HepG2 (cell line): Measurements from ENCODE around the gene MCMBP. TPM values are rescaled to one million over a fixed set of nuclear protein-coding genes. Genes with fewer than 3 reads are reported as not detected.

Source experiments
- ARNTL ChIP-seq: sonication (generic); formaldehyde crosslinking; IDR thresholded peaks from 2 replicates; pipeline ENCODE4 v1.4.0; 2020; ENCODE audit warnings: mild to moderate bottlenecking, missing genetic modification reagents
- CBX1 ChIP-seq: IDR thresholded peaks from one replicate; pipeline ENCODE4 v1.6.1; 2016; ENCODE audit warnings: antibody characterized with exemption, low read depth
- HMG20B ChIP-seq: conservative IDR thresholded peaks from 2 replicates; pipeline ENCODE4 v1.6.1; 2016; ENCODE audit warnings: missing genetic modification reagents, missing compliant biosample characterization
- KLF16 ChIP-seq, 2 experiments: sonication (generic) in 1 of 2; formaldehyde crosslinking in 1 of 2; IDR thresholded peaks; 2 replicates each; pipeline versions ENCODE4 v1.6.1 to v1.8.0; 2016 to 2023; ENCODE audit warnings: missing genetic modification reagents in 2 of 2, missing compliant biosample characterization in 1 of 2
- NCOA5 ChIP-seq: sonication (generic); formaldehyde crosslinking; IDR thresholded peaks from 2 replicates; pipeline ENCODE4 v1.4.0; 2020; ENCODE audit warnings: missing genetic modification reagents
- SAFB2 ChIP-seq: sonication (generic); formaldehyde crosslinking; IDR thresholded peaks from 2 replicates; pipeline ENCODE4 v1.5.1; 2020; ENCODE audit warnings: missing genetic modification reagents, low read depth, mild to moderate bottlenecking, borderline replicate concordance
- SMARCE1 ChIP-seq: fragments of 450-650 bp; IDR thresholded peaks from 2 replicates; pipeline ENCODE4 v1.6.1; 2017; ENCODE audit warnings: borderline replicate concordance
- SP2 ChIP-seq: sonication (generic); formaldehyde crosslinking; IDR thresholded peaks from 2 replicates; pipeline ENCODE4 v1.5.1; 2020; ENCODE audit warnings: mild to moderate bottlenecking, missing genetic modification reagents
- ZBTB10 ChIP-seq: sonication (generic); formaldehyde crosslinking; IDR thresholded peaks from 2 replicates; pipeline ENCODE4 v1.4.0; 2020; ENCODE audit warnings: missing genetic modification reagents, borderline replicate concordance
- ZBTB3 ChIP-seq: sonication (generic); formaldehyde crosslinking; IDR thresholded peaks from 2 replicates; pipeline ENCODE4 v1.4.0; 2020; ENCODE audit warnings: low read depth, mild to moderate bottlenecking, moderate library complexity, missing genetic modification reagents, borderline replicate concordance
- ZBTB40 ChIP-seq, 2 experiments: fragments of 450-650 bp in 1 of 2; sonication (generic) in 1 of 2; formaldehyde crosslinking in 1 of 2; IDR thresholded peaks; 2 replicates each; pipeline versions ENCODE4 v1.6.1 to v1.8.0; 2016 to 2022; ENCODE audit warnings: antibody characterized with exemption in 1 of 2, mild to moderate bottlenecking in 1 of 2, missing genetic modification reagents in 1 of 2
- ZFAT ChIP-seq: sonication (generic); formaldehyde crosslinking; conservative IDR thresholded peaks from 2 replicates; pipeline ENCODE4 v1.8.1; 2023; ENCODE audit warnings: missing genetic modification reagents, inconsistent platforms
- ZFP62 ChIP-seq: sonication (generic); formaldehyde crosslinking; IDR thresholded peaks from 2 replicates; pipeline ENCODE4 v1.4.0; 2020; ENCODE audit warnings: missing genetic modification reagents
- ZNF180 ChIP-seq: sonication (generic); formaldehyde crosslinking; IDR thresholded peaks from 2 replicates; pipeline ENCODE4 v1.4.0; 2020; ENCODE audit warnings: low read depth, missing genetic modification reagents, borderline replicate concordance
- ZNF317 ChIP-seq: sonication (generic); formaldehyde crosslinking; IDR thresholded peaks from 2 replicates; pipeline ENCODE4 v1.5.0; 2020; ENCODE audit warnings: mild to moderate bottlenecking, missing genetic modification reagents
- ZNF607 ChIP-seq: sonication (generic); formaldehyde crosslinking; IDR thresholded peaks from 2 replicates; pipeline ENCODE4 v1.5.1; 2020; ENCODE audit warnings: missing genetic modification reagents, mild to moderate bottlenecking, borderline replicate concordance
- polyA plus RNA-seq, 8 experiments: library from polyadenylated mRNA; depleted of rRNA in 3 of 8; stranded (reverse) in 7 of 8; unstranded in 1 of 8; fragments of >200 nt; fragmentation: Illumina TruSeq in 4 of 8; extraction: Trizol in 4 of 8; gene quantifications; 2 replicates each; pipeline versions ENCODE4 v1.2.1 to v1.2.3, GENCODE V29; 2011 to 2016; ENCODE audit warnings: low read depth in 4 of 8, missing spikeins in 1 of 8, mixed read lengths in 1 of 8; ENCODE audit not compliant: insufficient read depth in 1 of 8
- total RNA-seq, 5 experiments: library from RNA; depleted of rRNA; stranded (reverse); fragments of >200 nt; fragmentation: Illumina TruSeq; extraction: Trizol; gene quantifications; 2 replicates each; pipeline ENCODE4 v1.2.3, GENCODE V29; 2016; ENCODE audit warnings: low read depth in 1 of 5

MCMBP gene
- total and polyA plus RNA-seq, 2 of the 13 experiments (the other 11 are each of a cell fraction or from before 2014, with no cell fraction given): 35.7 to 62.4 TPM

- TF ChIP-seq ZBTB40 (IDR thresholded peaks at IDR 0.05): peak; percentile 84
- peak; percentile 70 for TF ChIP-seq ZBTB40 (CRISPR knock-in tag; IDR thresholded peaks at IDR 0.05)
- no peak; the same call in 1 of the 2 replicates for TF ChIP-seq ZFAT (CRISPR knock-in tag)
- TF ChIP-seq ZFP62: no peak
- peak; percentile 35 for TF ChIP-seq CBX1
- TF ChIP-seq SAFB2: no peak
- peak; percentile 95; the same call in 1 of the 2 replicates for TF ChIP-seq ZNF607 (CRISPR knock-in tag)
- peak; percentile 55 to 96; a peak in 3 of 4 replicates for TF ChIP-seq KLF16 (CRISPR knock-in tag; IDR thresholded peaks at IDR 0.05)
- peak; percentile 55 for TF ChIP-seq SP2 (CRISPR knock-in tag)
- TF ChIP-seq ZBTB10 (CRISPR knock-in tag): peak; percentile 58; the same call in 1 of the 2 replicates
- peak; percentile 59; the same call in 1 of the 2 replicates for TF ChIP-seq HMG20B (CRISPR knock-in tag)
- TF ChIP-seq NCOA5 (CRISPR knock-in tag): no peak
- TF ChIP-seq SMARCE1: no peak
- TF ChIP-seq ARNTL (CRISPR knock-in tag): peak; percentile 82
- peak; percentile 77 for TF ChIP-seq ZNF317
- no peak for TF ChIP-seq ZBTB3 (CRISPR knock-in tag)
- TF ChIP-seq ZNF180 (CRISPR knock-in tag): no peak
Observed at GRCh38 chr10:119892188-119893065, 19.8 kb upstream of the MCMBP start, which contains the start of gene SEC23IP (continued).
